Measurements from ENCODE around the gene ITGB2.

ITGB2 gene

GRCh38 chr21:44954281-44954771, 33.6 kb upstream of the ITGB2 start:
- Histone ChIP-seq H3K27ac (ENCODE audit: poor library complexity, severe bottlenecking) (no peak overlapping the region), H3K4me1 (ENCODE audit: insufficient read depth, poor library complexity, severe bottlenecking) (no peaks in the 10 kb centered on the region), H3K36me3 (ENCODE audit: low read depth) (peaks cover 52% of the 10 kb centered on the region), H3K27me3 (ENCODE audit: insufficient read depth, poor library complexity, severe bottlenecking) (no peaks in the 10 kb centered on the region), H3K9me3 (ENCODE audit: severe bottlenecking) (no peaks in the 10 kb centered on the region), H3K4me3 (ENCODE audit: severe bottlenecking) (no peak overlapping the region)
- DNase-seq (ENCODE audit: low spot score) (no peak), ATAC-seq (ENCODE audit: low read depth) (no peak)
- TF ChIP-seq CTCF (IDR thresholded peaks at IDR 0.05; ENCODE audit: poor library complexity, severe bottlenecking), result no peak

- ATAC-seq (ENCODE audit: low read depth) (no peak), DNase-seq (ENCODE audit: low spot score) (no peak)
- no peaks in the 10 kb centered on the region for H3K27me3 ChIP-seq (ENCODE audit: insufficient read depth, poor library complexity, severe bottlenecking)
- no peak overlapping the region for H3K27ac ChIP-seq (ENCODE audit: poor library complexity, severe bottlenecking)
- no peak for TF ChIP-seq CTCF (IDR thresholded peaks at IDR 0.05; ENCODE audit: poor library complexity, severe bottlenecking)
- peaks cover 50% of the 10 kb centered on the region for H3K36me3 ChIP-seq (ENCODE audit: low read depth)
- H3K9me3 ChIP-seq (ENCODE audit: severe bottlenecking), result no peaks in the 10 kb centered on the region
- H3K4me1 ChIP-seq (ENCODE audit: insufficient read depth, poor library complexity, severe bottlenecking), result no peaks in the 10 kb centered on the region
- no peak overlapping the region for H3K4me3 ChIP-seq (ENCODE audit: severe bottlenecking)
Measured at GRCh38 chr21:44953628-44954021, 32.9 kb upstream of the ITGB2 start.

GRCh38 chr21:44952929-44953627, 32.4 kb upstream of the ITGB2 start:
- Histone ChIP-seq H3K4me1 (ENCODE audit: insufficient read depth, poor library complexity, severe bottlenecking) (no peaks in the 10 kb centered on the region), H3K27me3 (ENCODE audit: insufficient read depth, poor library complexity, severe bottlenecking) (no peaks in the 10 kb centered on the region), H3K27ac (ENCODE audit: poor library complexity, severe bottlenecking) (no peak overlapping the region), H3K9me3 (ENCODE audit: severe bottlenecking) (no peaks in the 10 kb centered on the region), H3K36me3 (ENCODE audit: low read depth) (peaks cover 46% of the 10 kb centered on the region), H3K4me3 (ENCODE audit: severe bottlenecking) (no peak overlapping the region)
- DNase-seq (ENCODE audit: low spot score) (no peak), ATAC-seq (ENCODE audit: low read depth) (no peak)
- TF ChIP-seq CTCF (IDR thresholded peaks at IDR 0.05; ENCODE audit: poor library complexity, severe bottlenecking), result no peak

- Histone ChIP-seq H3K4me1 (ENCODE audit: insufficient read depth, poor library complexity, severe bottlenecking) (peaks cover 3% of the 10 kb centered on the region), H3K27ac (ENCODE audit: poor library complexity, severe bottlenecking) (no peak overlapping the region), H3K4me3 (ENCODE audit: severe bottlenecking) (no peak overlapping the region), H3K9me3 (ENCODE audit: severe bottlenecking) (no peaks in the 10 kb centered on the region), H3K27me3 (ENCODE audit: insufficient read depth, poor library complexity, severe bottlenecking) (no peaks in the 10 kb centered on the region), H3K36me3 (ENCODE audit: low read depth) (peaks cover 38% of the 10 kb centered on the region)
- DNase-seq (ENCODE audit: low spot score) (no peak), ATAC-seq (ENCODE audit: low read depth) (no peak)
- TF ChIP-seq CTCF (IDR thresholded peaks at IDR 0.05; ENCODE audit: poor library complexity, severe bottlenecking), result no peak
Measured at GRCh38 chr21:44952116-44952928, 31.6 kb upstream of the ITGB2 start.

Measured in RWPE2 (cell line).